8988T (cell line): Measurements from ENCODE around the gene KRTAP10-9.
"Not testable (repeated sequence)": the region's sequence is repeated elsewhere in the genome, so short reads cannot be mapped to it uniquely, and the experiment has no call there.

Experiments used
- DNase-seq: peaks from one replicate; pipeline ENCODE4 v3.0.0; 2011

KRTAP10-9 gene

GRCh38 chr21:44615911-44616590 lies 10.8 kb upstream of the KRTAP10-9 start:
- no peak for DNase-seq

DNA sequence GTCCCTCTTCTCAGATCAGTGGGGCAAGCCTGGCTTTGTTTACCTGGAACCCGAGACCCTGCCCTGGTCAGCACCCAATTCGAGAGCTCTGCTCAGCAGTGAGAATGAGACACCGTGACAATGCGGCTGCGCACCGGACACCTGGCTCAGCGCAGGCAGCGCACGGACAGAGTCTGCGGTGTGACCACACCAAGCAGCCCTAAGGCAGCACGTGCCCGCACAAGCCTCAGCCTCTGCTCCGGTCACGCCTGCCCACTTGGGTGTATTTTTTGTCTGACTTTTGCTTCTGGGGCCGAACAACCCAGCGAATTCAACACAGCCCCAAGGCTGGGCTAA lies 10.3 kb upstream of the KRTAP10-9 start:
- no peak for DNase-seq

DNA sequence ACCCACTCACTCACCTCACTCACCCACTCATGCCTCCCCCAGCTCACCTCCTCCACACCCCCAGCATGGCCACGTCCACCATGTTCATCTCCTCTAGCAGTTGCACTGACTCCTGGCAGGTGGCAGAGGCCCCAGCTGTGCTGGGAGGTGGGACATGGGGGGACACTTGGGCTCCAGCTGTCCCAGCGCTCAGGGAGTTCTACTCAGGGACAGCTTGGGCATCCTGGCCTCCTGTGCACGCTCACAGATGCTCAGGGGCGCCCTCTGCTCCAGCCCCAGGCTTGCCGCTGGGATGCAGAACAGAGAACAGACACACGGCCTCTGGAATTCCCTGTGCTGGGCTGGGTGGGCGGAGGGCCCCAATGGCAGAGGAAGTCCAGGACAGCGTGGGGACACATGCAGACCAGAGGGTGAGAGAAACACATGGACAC lies 9.8 kb upstream of the KRTAP10-9 start:
- DNase-seq, result no peak

GRCh38 chr21:44618504-44618903 lies 8.4 kb upstream of the KRTAP10-9 start:
- peak; percentile 35 for DNase-seq

- no peak for DNase-seq
Observed at GRCh38 chr21:44618909-44619308, 8.0 kb upstream of the KRTAP10-9 start.

DNA sequence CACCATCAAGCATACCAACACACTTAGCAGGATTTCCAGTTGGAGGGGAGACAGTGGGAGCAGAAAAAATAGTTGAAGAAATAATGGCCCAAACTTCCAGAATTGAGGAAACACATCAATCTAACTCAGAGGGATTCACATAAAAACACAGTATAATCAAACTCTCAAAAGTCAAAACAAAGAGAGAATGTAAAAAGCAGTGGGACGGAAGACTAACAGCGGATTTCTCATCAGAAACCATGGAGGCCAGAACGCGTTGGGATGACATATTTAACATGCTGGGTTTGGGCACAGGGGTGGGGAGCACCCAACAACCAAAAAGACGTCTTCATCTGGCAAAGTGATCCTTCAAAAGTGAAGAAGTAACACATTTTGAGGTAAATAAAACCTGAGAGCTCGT lies 7.0 kb upstream of the KRTAP10-9 start:
- no peak for DNase-seq

GRCh38 chr21:44623575-44623974 lies 3.3 kb upstream of the KRTAP10-9 start:
- DNase-seq, result no peak

- no peak for DNase-seq
Observed at GRCh38 chr21:44625756-44626155, 1.1 kb upstream of the KRTAP10-9 start.

DNA sequence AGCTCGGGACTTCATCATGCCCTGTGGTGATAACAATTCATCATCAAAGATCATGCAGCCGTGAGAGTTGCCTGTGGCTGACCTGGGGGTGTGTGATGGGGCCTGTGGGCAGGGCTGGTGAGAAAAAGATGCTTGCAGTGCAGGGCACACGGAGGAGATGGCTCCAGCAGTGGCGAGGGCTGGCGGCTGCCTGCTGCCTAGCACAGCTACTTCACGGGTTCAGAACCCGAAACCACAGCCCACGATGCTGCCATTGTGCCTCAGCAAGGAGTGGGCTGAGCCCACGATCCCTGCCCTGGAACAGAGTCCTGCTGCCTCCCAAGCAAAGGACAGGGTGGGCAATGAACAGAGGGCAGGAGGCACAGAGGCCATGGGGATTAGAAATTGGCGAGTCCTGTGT lies 631 bp upstream of the KRTAP10-9 start:
- DNase-seq, result no peak

DNA sequence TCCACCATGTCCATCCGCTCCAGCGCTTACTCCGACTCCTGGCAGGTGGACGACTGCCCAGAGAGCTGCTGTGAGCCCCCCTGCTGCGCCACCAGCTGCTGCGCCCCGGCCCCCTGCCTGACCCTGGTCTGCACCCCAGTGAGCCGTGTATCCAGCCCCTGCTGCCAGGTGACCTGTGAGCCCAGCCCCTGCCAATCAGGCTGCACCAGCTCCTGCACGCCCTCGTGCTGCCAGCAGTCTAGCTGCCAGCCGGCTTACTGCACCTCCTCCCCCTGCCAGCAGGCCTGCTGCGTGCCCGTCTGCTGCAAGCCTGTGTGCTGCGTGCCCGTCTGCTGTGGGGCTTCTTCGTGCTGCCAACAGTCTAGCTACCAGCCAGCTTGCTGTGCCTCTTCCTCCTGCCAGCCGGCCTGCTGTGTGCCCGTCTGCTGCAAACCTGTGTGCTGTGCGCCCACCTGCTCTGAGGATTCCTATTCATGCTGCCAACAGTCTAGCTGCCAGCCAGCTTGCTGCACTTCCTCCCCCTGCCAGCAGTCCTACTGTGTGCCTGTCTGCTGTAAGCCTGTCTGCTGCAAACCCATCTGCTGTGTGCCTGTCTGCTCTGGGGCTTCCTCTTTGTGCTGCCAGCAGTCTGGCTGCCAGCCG lies 409 bp downstream of the KRTAP10-9 start:
- DNase-seq, result not testable (repeated sequence)

GRCh38 chr21:44627831-44628233 lies 939 bp downstream of the KRTAP10-9 start:
- not testable (repeated sequence) for DNase-seq

DNA sequence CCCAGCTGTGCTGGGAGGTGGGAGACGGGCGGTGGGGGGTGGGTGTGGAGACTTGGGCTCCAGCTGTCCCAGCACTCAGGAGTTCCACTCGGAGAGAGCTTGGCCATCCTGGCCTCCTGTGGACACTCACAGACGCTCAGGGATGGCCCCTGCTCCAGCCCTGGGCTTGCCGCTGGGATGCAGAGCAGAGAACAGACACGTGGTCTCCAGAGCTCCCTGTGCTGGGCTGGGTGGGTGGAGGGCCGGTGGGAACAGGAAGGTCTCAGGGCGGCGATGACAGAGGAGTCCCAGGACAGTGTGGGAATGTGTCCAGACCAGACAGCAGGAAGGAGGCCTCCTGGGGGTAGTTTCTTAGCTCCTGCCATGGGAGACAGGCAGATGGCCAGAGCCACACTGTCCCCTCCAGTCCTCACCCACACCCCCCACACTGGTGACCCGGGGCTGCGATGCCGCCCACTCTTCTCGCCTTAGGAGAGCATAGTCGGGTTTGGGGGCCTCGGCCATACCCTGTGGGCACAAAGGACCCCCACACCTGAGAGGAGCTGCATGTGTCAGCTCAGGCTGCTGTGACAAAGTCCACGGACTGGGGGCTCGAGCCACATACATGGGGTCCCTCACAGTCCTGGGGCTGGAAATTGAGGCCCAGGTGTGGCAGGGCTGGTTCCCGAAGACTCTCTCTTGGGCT lies 2.0 kb downstream of the KRTAP10-9 start:
- DNase-seq, result no peak

GRCh38 chr21:44630440-44630839 lies 3.5 kb downstream of the KRTAP10-9 start:
- DNase-seq, result no peak

DNA sequence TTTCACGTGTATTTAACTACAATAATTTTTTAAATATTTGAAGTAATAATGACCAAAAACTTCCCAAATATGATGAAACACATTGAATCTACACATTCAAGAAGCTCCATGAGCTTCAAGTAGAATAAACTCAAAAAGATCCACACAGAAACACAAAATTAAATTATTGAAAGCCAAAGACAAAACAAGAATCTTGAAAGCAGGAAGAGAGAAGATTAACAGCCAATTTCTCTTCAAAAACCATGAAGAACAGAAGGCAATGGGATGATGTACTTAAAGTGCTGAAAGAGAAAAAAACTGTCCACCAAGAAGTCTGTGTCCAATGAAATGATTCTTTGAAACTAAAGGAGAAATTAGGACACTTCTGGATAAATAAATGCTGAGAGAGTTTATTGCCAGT lies 5.2 kb downstream of the KRTAP10-9 start:
- no peak for DNase-seq

DNA sequence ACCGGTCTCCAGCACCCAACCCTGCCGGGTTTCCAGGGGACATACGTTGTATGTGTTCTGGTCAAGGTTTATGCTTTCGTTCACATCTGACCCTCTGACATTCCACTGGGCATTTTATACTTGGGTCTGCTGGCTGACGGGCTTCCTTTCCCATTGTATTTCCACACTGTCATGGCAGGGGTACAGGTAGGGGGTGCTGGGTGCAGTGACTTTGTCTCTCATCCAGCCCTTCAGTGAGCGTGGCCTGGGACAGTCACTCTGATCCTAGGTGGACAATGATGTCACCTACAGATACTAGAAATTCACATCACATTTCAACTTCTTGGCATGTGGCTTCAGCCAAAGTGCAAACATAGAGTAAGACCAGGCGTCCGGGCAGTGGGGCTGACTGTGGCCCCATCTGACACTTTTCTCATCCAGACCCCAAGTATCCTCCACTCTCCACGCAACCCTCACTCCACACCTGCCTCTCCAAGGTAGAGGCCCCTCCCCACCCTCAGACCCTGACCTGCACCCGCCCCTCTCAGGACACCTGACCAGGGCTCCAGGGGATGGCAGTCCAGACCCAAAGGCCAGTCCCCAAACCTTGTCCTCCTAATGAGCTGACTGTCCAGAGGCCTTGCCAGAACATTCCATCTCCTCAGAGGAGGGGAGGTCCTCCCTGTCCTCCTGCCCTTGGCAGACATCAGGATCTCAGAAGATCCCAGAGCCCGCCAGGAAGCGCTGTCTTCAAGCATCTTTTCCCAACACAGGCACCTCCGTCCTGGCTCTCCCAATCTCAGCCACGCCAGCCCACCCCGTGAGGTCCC lies 9.5 kb downstream of the KRTAP10-9 start:
- DNase-seq, result no peak

DNA sequence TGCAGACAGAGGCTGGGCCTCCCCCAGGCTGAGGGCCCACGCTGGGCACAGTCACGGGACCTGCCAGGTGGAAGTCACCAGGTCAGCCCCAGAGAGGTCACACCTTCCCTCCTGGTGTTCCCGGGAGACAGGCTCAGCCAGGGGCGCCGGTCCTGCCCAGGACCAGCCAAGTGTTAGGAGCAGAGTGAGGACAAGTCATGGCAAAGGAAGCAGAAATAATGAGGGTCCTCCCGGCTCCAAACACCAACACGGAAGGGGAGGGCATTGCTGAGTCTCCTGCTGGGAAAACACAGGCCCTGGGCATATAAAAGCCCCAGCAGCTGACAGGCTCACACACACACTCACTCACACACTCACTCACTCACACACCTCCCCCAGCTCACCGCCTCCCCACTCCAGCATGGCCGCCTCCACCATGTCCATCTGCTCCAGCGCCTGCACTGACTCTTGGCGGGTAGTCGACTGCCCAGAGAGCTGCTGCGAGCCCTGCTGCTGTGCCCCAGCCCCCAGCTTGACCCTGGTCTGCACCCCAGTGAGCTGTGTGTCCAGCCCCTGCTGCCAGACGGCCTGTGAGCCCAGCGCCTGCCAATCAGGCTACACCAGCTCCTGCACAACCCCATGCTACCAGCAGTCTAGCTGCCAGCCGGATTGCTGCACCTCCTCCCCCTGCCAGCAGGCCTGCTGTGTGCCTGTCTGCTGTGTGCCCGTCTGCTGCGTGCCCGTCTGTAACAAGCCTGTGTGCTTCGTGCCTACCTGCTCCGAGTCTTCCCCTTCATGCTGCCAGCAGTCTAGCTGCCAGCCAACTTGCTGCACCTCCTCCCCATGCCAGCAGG lies 10.3 kb downstream of the KRTAP10-9 start, which contains the start of gene KRTAP10-10:
TSS of gene KRTAP10-10 (plus strand) at position 339 of the 833 bp plus-strand sequence. CDS start at position 401, 62 bp downstream.
- no peak for DNase-seq

DNA sequence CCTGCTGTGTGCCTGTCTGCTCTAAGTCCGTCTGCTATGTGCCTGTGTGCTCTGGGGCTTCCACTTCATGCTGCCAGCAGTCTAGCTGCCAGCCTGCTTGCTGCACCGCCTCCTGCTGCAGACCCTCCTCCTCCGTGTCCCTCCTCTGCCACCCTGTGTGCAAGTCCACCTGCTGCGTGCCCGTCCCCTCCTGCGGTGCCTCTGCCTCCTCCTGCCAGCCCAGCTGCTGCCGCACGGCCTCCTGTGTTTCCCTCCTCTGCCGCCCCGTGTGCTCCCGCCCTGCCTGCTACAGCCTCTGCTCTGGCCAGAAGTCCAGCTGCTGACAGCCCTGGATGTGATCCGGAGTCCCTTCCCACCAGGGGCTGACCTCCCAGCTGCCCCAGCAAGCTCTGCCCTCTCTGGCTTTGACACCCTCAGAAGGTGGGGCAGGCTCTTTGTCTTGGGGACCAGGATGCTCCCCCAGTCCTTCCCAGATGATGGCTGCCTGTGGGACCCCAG lies 11.0 kb downstream of the KRTAP10-9 start:
- not testable (repeated sequence) for DNase-seq

DNA sequence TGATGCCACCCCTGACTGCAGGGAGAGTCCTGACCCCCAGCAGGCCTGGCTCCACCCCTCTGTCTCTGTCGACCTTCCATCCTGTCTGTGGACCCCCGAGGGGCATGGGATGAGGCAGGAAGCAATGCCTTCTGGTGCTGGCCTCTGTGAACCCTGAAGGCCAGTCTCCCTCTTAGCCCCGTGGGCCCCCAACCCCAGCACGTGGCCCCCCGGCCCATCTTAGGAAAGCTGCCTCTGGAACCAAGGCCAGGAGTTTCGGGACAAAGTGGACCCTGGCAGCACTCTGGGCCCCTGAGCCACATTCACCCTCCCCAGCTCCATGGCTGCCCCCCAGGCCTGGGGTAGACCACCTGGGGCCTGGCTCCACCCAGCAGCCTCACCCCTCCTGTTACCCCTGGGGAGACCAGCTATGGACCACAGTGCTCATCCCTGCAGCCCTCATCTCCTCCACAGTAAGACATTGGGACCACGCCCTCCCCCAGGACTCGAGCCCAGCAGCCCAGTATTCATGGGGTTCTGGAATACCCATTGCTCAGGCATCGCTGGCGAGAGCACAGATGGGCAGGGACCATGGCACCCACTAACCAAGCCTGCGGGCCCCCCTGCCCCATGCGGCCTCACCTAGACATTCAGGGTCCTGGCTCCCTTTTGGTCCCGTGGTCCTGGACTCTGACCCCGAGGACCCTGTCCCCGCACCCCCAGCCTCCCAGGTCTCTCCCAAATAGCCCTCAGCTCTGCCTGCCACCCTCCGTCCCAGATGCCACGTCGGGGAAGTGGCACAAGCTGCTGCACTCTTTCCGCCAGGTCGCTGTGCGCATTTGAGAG lies 11.8 kb downstream of the KRTAP10-9 start:
- not testable (repeated sequence) for DNase-seq

DNA sequence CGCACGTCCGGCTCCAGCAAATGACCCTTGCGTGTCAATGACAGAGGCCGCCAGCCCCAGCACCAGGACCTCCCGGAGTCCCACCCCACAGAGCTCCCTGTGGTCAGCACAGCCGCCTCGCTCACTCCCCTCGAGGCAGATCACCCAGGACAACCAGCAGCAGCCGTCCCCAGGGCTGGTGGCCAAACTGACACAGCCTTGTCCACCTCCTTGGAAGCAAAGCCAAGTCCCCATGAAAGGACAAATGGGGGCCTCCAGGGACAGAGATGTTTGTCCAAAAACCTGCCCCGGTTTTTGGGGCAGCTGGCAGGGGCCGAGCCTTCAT lies 12.4 kb downstream of the KRTAP10-9 start:
- no peak for DNase-seq

- no peak for DNase-seq
Observed at GRCh38 chr21:44640761-44641160, 13.9 kb downstream of the KRTAP10-9 start.

DNA sequence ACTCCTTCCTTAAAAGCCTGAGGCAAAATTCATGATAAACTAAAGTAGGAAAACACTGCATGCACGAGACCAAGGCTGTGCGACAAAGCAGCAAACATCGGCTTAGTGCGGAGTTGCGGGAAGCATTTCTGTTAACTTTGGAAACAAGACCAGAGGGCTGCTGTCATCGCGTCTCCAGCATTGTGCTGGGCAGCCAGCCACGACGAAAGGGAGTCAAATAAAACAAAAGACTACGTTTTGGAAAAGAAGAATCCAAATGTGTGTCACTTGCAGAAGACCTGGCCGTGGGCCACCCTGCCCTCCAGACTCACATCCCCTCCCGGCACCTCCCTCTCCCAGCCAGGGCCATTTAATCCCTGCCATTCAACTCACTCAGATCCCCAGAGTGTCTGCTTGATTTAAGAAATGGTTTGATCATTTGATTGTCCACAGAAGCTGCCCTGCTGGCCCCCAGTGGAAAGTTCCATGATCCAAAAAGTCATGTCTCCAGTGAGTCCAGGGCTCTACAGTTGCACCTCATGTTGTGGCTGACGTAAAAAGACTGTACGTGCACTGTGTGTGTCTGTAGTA lies 16.9 kb downstream of the KRTAP10-9 start:
- DNase-seq, result no peak
